HG03442 (cell line): ENCODE measurements around the gene KCNN2.

Experiments used
- ATAC-seq: cut with Tn5 transposase; IDR thresholded peaks from one replicate; pipeline ENCODE4 v1.9.1; 2021; ENCODE audit warnings: mild to moderate bottlenecking, moderate library complexity; ENCODE audit not compliant: unreplicated experiment

Gene KCNN2

GRCh38 chr5:114477816-114478334, 116.0 kb downstream of the KCNN2 start:
- no peak for ATAC-seq

GRCh38 chr5:114500756-114501155, 138.9 kb downstream of the KCNN2 start:
- ATAC-seq = no peak

GRCh38 chr5:114504560-114504959, 142.7 kb downstream of the KCNN2 start:
- no peak for ATAC-seq

DNA sequence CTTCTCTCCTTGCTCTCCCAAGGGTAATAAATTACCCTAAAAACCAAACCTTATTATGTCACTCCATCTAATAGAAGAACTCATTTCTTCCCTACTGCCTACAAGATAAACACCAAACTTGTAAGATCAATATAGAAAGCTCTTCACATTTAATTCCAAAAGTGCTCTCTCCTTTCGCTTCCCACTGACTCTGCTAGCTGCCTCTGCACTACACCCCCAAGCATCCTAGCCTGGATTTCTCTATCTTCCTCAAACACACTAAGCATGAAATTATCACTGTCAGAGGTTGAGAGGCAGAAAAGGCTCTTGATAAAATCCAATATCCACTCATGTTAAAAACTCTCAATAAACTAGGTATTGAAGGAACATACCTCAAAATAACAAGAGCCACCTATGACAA, 162.4 kb downstream of the KCNN2 start:
- no peak for ATAC-seq

GRCh38 chr5:114544561-114544960, 182.7 kb downstream of the KCNN2 start:
- ATAC-seq = no peak
